Aorta (tissue), 5 donors: ENCODE data around the gene SFTPA2. TPM values are rescaled to one million over a fixed set of nuclear protein-coding genes. Genes with fewer than 3 reads are reported as not detected.
"Not testable (repeated sequence)": the region's sequence is repeated elsewhere in the genome, so short reads cannot be mapped to it uniquely, and the experiment has no call there.

Source experiments
- ATAC-seq: fragments of 200-7000 bp; cut with Tn5 transposase; one replicate; pipeline ENCODE4 v1.9.1; 2022; ENCODE audit warnings: moderate library complexity; ENCODE audit not compliant: low FRiP score
- DNase-seq, 2 donors: peaks; one replicate each; pipeline ENCODE4 v3.0.0-alpha.2; 2020
- H3K27ac ChIP-seq, 2 donors: one replicate each; pipeline ENCODE4 v1.5.1; 2013; ENCODE audit warnings: low read length in 2 of 2, mild to moderate bottlenecking in 2 of 2, moderate library complexity in 2 of 2, control low read depth in 1 of 2, inconsistent platforms in 1 of 2, low read depth in 1 of 2
- H3K27me3 ChIP-seq, 2 donors: one replicate each; pipeline ENCODE4 v1.6.1; 2013; ENCODE audit warnings: control low read depth in 1 of 2, low read length in 1 of 2, mild to moderate bottlenecking in 1 of 2, moderate library complexity in 1 of 2; ENCODE audit not compliant: insufficient read depth in 2 of 2, control insufficient read depth in 1 of 2
- H3K36me3 ChIP-seq, 2 donors: one replicate each; pipeline ENCODE4 v1.6.1; 2013; ENCODE audit warnings: control low read depth in 1 of 2, low read length in 1 of 2, mild to moderate bottlenecking in 1 of 2; ENCODE audit not compliant: insufficient read depth in 2 of 2, control insufficient read depth in 1 of 2
- H3K4me1 ChIP-seq, 2 donors: one replicate each; pipeline ENCODE4 v1.6.1; 2013; ENCODE audit warnings: low read length in 2 of 2, control low read depth in 1 of 2, mild to moderate bottlenecking in 1 of 2, moderate library complexity in 1 of 2; ENCODE audit not compliant: insufficient read depth in 2 of 2, control insufficient read depth in 1 of 2
- H3K4me3 ChIP-seq, 2 donors: one replicate each; pipeline ENCODE4 v1.5.1; 2013; ENCODE audit warnings: low read length in 2 of 2, control low read depth in 1 of 2, mild to moderate bottlenecking in 1 of 2
- H3K9me3 ChIP-seq: one replicate; pipeline ENCODE4 v1.6.1; 2013; ENCODE audit warnings: mild to moderate bottlenecking, low read length; ENCODE audit not compliant: control insufficient read depth
- whole genome bisulfite sequencing, 2 donors: extraction: QIAGEN DNeasy Blood & Tissue Kit; methylation state at CpG; one replicate each; pipeline ENCODE4 v1.1.7; 2013; 5-methylcytosine and 5-hydroxymethylcytosine counted together
- intact Hi-C, 2 donors: fragments of 100-400 bp; cut with DNase I; formaldehyde crosslinking; loops; one replicate each; pipeline versions ENCODE4 v1.14.2 to v1.15.0; 2022
- long read RNA-seq, 2 donors: library from polyadenylated mRNA; unstranded; transcript quantifications; one replicate each; pipeline ENCODE4 v2.0.0, GENCODE V29; 2020 to 2021
- polyA plus RNA-seq, 2 donors: library from polyadenylated mRNA; stranded (reverse); fragments of 200-250 nt; gene quantifications; one replicate each; pipeline ENCODE4 v1.2.3, GENCODE V29; 2013
- total RNA-seq, 2 donors: library from RNA; stranded (reverse); fragmentation: NEBNext Ultra II Directional; extraction: Animal tissue kit (Norgen Biotek cat#: 25700); gene quantifications; one replicate each; pipeline ENCODE4 v1.2.1, GENCODE V29; 2021
- donor health status: healthy with polysubstance abuse.
- donor health status: Bipolar disorder and iron deficiency.
- donor health status: DM: no; HTN: no; CAD: no.
- donor health status: DM: no; HTN: no; CAD: no.
- donor health status: DM: yes; HTN: yes; CAD: no.

SFTPA2 gene
- total RNA-seq (1 to 10 TPM in 1 of 2 donors, not detected in 1; 1.6 TPM), polyA plus RNA-seq (10 to 100 TPM in 1 of 2 donors, under 1 TPM in 1; 0.77 to 13.0 TPM)
- long read RNA-seq, donor 1 = 0 reads
- long read RNA-seq, donor 2, partial matches to known transcripts = 0 of 1 reads
- long read RNA-seq, donor 2, other reads (novel, unspliced or antisense) = 1 of 1 reads

- ATAC-seq (no peak), DNase-seq (no peak)
- Histone ChIP-seq H3K36me3 (no peaks in the 10 kb centered on the region), H3K9me3 (no peaks in the 10 kb centered on the region), H3K27ac (no peak within 1 kb of the TSS), H3K4me3 (no peak within 1 kb of the TSS), H3K4me1 (no peaks in the 10 kb centered on the region), H3K27me3 (no peaks in the 10 kb centered on the region)
- WGBS, 2 donors = 90 to 93% methylated on average over 1 of the region's 1 CpG
- intact Hi-C loops = no loop called here
Observed at GRCh38 chr10:79560160-79560709, at the start of gene SFTPA2. Gene SFTPA2 (minus strand): TSS chr10:79560407. CDS start chr10:79559483, 924 bp downstream.

- 52 to 59% methylated on average over 20 of the region's 20 CpGs for WGBS, 2 donors
- Histone ChIP-seq H3K9me3 (no peaks in the 10 kb centered on the region), H3K27me3 (peaks cover 0 to 2% of the 10 kb centered on the region in 2 donors), H3K4me3 (no peak overlapping the region), H3K36me3 (no peaks in the 10 kb centered on the region), H3K27ac (no peak overlapping the region), H3K4me1 (no peaks in the 10 kb centered on the region)
- intact Hi-C loops = no loop called here
- ATAC-seq (no peak), DNase-seq (no peak)
Observed at GRCh38 chr10:79608505-79609375, 48.5 kb upstream of the SFTPA2 start.

DNA sequence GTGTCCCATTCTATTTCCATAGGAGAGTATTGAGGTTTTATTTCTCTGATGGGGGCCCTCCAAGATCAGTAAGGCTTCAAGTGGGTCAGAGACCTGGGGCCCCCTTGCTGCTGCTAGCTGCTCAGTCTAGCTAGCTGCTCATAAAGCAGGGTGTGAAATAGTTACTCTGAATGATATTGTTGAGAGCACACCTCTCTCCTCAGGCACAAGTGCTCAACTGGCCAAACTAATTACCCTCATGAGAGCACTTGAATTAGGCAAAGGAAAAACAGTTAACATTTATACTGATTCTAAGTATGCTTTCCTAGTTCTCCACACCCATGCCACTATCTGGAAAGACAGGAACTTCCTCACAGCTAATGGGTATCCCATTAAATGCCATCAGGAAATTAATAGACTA, 45.1 kb upstream of the SFTPA2 start:
- H3K4me3 ChIP-seq = no peak overlapping the region
- no peaks in the 10 kb centered on the region for H3K4me1 ChIP-seq
- H3K27ac ChIP-seq = no peak overlapping the region
- H3K27me3 ChIP-seq = peaks cover 0 to 4% of the 10 kb centered on the region in 2 donors
- no peak for ATAC-seq
- no peaks in the 10 kb centered on the region for H3K36me3 ChIP-seq
- DNase-seq = no peak
- H3K9me3 ChIP-seq = peaks cover 4% of the 10 kb centered on the region
- intact Hi-C loops = no loop called here

DNA sequence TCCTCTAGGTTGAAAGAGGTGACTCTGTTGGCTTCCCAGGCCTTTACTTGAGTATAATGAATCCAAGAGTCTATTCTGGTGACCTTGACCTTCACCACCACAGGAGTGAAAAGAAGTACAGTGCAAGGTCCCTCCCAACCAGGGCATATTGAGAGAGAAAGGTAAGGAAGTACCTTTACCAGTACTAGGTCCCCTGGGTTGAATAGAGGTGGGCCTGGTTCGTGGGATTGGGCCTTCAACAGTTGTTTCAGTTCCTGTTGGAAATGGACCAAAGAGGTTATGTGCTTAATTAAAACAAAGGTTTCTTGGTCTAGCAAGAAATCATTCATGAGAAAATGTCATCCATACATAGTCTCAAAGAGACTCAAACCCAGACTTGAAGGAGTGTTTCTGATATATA, 44.1 kb upstream of the SFTPA2 start:
- DNase-seq (no peak), ATAC-seq (no peak)
- intact Hi-C loops = no loop called here
- Histone ChIP-seq H3K27ac (no peak overlapping the region), H3K36me3 (no peaks in the 10 kb centered on the region), H3K27me3 (peaks cover 0 to 4% of the 10 kb centered on the region in 2 donors), H3K4me3 (no peak overlapping the region), H3K4me1 (no peaks in the 10 kb centered on the region), H3K9me3 (peaks cover 4% of the 10 kb centered on the region)
- WGBS, 2 donors = 60 to 79% methylated on average over 1 of the region's 1 CpG

DNA sequence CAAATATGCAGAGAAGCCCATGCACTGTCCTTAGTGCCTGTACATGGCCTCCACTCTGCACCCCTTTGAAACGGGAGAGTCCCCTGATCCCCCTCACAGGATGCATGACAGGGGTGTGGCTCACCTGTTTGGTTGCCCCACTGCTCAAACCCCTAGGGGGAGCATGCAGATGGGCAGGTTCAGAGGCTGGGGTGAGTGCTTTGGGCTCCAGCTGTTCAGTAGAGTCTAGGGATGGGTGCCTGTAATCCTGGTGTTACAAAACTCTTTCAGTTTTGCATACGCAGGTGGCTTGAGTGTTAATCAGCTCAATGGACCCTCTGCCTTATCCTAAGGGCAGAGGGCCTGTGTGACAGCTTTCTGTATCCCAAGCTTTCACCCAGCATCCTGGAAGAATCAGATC, 42.7 kb upstream of the SFTPA2 start:
- DNase-seq (no peak), ATAC-seq (no peak)
- Histone ChIP-seq H3K9me3 (peaks cover 4% of the 10 kb centered on the region), H3K27me3 (peaks cover 0 to 4% of the 10 kb centered on the region in 2 donors), H3K36me3 (no peaks in the 10 kb centered on the region), H3K4me1 (no peaks in the 10 kb centered on the region), H3K27ac (no peak overlapping the region), H3K4me3 (no peak overlapping the region)
- WGBS, 2 donors = 54 to 69% methylated on average over 2 of the region's 2 CpGs
- intact Hi-C loops = no loop called here

GRCh38 chr10:79601939-79602338, 41.7 kb upstream of the SFTPA2 start:
- H3K27me3 ChIP-seq = peaks cover 0 to 4% of the 10 kb centered on the region in 2 donors
- H3K9me3 ChIP-seq = peaks cover 6% of the 10 kb centered on the region
- no peaks in the 10 kb centered on the region for H3K36me3 ChIP-seq
- DNase-seq = no peak
- no peak for ATAC-seq
- no peak overlapping the region for H3K4me3 ChIP-seq
- H3K4me1 ChIP-seq = no peaks in the 10 kb centered on the region
- WGBS, 2 donors = 38 to 42% methylated on average over 1 of the region's 1 CpG
- H3K27ac ChIP-seq = no peak overlapping the region
- intact Hi-C loops = no loop called here

- DNase-seq, ATAC-seq, H3K4me3 ChIP-seq, H3K9me3 ChIP-seq, H3K36me3 ChIP-seq, H3K4me1 ChIP-seq, H3K27ac ChIP-seq, H3K27me3 ChIP-seq, intact Hi-C loops: not testable (repeated sequence)
- 72 to 75% methylated on average over 9 of the region's 9 CpGs for WGBS, 2 donors
Observed at GRCh38 chr10:79599644-79600043, 39.4 kb upstream of the SFTPA2 start.

- WGBS, 2 donors = 45 to 61% methylated on average over 3 of the region's 3 CpGs
- Histone ChIP-seq H3K4me1 (no peaks in the 10 kb centered on the region), H3K9me3 (peaks cover 4% of the 10 kb centered on the region), H3K4me3 (no peak overlapping the region), H3K36me3 (no peaks in the 10 kb centered on the region), H3K27ac (no peak overlapping the region), H3K27me3 (no peaks in the 10 kb centered on the region)
- intact Hi-C loops = no loop called here
- ATAC-seq (no peak), DNase-seq (no peak)
Observed at GRCh38 chr10:79595510-79595909, 35.3 kb upstream of the SFTPA2 start.

DNA sequence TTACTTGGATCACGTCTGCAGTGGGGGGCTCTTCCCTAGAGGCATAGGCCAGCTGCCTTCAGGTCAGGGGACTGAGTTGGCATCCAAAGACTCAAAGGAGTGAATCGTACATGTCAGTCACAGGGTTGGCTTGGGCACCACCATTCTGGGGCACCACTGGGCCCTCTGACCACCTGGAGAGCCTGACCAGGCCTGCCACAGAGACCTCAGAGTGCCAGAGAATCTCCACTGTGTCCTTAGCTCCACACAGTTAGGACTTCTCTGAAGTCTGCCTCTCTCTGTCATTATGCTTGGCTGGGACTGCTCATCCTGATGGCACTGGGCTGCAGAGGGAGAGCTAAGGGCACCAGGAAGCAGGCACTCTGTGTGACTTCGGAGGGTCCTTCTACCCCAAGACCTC, 34.4 kb upstream of the SFTPA2 start:
- DNase-seq = not testable (repeated sequence)

More for the DNA sequence above, 34.4 kb upstream of the SFTPA2 start:
- H3K27ac ChIP-seq, H3K36me3 ChIP-seq, H3K4me3 ChIP-seq, H3K4me1 ChIP-seq, ATAC-seq, H3K27me3 ChIP-seq, H3K9me3 ChIP-seq, intact Hi-C loops: not testable (repeated sequence)
- WGBS, 2 donors = 74 to 76% methylated on average over 3 of the region's 3 CpGs
